Fibroblast of skin of back (primary cell): Measurements from ENCODE around the gene TBR1.

Experiments used
- DNase-seq: peaks from one replicate; pipeline ENCODE4 v3.0.0-alpha.2; 2013

The TBR1 gene

DNA sequence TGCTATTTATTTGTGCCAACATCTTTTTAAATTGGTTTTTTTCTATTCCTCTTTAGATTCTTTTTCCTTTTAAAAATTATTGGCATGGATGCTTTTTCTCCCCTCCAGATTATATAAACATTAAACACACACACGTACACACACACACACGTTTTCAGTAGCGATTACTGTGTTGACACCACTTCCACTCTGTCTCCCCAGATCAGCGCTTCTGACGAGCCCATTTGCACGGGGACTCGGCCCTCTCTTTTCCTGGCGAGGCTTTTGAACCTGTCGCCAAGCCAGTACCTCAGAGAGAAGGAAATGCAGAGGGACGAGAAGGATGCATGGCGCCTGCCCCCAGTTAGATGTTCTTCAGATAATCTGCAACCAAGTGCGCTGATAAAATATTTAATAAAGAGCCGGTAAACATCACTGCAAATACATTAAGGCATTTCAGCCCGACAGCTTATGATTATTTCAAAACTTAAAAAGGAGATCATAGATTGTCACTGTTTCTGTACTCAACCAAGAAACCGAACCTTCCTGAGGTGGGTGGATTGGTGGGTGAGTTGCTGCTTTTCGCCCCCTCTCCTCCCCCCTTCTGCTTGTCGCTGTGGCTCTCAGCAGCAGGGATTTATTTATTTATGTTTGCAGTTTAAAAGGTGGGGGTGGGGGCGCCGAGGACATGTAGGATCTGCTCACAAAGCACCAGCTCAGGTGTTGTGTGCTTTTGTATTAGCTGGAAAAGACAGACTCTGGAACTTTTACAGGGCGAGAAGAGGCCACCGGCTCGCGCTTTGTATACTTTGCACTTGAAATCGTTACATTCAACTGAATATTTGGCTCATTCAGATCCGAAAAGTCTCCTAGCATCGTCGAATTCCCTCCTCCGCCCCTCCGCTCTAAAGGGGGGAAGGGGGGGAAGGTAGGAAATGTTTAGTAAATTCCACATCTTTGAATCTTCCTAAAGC, 787 bp upstream of the TBR1 start:
- DNase-seq = no peak

DNA sequence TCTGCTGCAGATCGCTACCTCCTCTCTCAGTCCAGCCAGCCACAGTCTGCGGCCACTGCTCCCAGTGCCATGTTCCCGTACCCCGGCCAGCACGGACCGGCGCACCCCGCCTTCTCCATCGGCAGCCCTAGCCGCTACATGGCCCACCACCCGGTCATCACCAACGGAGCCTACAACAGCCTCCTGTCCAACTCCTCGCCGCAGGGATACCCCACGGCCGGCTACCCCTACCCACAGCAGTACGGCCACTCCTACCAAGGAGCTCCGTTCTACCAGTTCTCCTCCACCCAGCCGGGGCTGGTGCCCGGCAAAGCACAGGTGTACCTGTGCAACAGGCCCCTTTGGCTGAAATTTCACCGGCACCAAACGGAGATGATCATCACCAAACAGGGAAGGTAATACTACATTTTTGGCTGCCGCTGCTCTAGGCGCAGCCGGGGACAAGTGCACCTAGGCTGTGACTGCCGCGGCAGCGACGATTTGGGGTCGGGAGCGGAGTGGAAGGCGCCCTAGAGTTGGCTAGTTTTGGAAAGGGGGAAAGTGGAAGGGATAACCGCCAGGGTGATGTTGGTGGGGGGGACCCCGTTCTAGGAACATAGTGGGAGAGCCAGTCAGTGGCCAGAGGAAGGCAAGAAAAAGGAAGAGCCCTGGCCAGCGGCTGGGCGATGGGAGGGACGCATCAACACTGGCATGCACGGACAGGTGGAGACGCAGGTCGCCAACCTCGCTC, 776 bp downstream of the TBR1 start:
- no peak for DNase-seq

DNA sequence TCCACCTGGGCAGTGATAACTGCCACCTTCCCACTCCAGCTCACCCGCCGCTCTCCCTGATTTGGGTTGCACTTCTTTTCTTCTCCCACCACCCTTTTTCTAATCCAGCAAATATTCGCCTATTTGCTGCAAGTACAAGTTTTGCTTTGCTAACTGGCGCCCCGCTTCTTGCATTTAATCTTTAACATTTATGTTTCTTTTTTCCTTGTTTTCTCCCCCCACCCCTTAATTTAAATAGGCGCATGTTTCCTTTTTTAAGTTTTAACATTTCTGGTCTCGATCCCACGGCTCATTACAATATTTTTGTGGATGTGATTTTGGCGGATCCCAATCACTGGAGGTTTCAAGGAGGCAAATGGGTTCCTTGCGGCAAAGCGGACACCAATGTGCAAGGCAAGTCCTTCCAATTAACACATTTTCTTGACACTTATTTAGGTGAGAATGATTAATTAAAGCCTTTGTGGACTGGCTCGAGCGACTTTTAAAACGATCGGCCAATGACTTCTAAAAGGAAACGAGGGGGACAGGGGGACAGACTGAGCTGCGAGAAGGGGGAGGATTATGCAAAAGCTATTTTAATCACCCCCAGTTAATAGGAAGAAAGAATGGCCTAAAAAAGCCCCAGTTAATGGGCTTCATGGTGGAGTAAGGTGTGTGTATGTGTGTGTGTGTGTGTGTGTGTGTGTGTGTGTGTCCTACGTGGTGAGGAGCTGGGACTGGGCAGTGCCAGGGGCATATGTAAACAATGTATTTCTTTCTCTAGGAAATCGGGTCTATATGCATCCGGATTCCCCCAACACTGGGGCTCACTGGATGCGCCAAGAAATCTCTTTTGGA, 1.6 kb downstream of the TBR1 start:
- no peak for DNase-seq

DNA sequence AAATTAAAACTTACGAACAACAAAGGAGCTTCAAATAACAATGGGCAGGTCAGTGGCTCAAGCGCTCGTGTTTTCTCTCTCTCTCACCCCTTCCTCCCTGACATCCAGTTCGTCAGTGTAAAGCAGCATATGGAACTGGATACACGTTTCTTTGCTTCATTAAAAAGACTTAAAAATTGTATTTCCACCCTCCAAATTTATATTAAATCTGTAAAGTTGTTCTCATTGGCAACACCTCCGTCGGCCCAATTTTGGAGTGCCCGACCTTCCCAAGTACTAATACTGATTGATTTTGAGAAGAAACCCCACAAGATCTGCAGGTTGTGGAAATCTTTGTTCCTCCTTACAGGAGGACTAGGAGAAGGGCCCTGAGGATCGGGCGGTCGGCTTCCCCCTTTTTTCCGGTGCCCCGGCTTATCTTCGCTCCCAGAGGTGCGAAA, 2.2 kb downstream of the TBR1 start:
- DNase-seq = no peak

DNA sequence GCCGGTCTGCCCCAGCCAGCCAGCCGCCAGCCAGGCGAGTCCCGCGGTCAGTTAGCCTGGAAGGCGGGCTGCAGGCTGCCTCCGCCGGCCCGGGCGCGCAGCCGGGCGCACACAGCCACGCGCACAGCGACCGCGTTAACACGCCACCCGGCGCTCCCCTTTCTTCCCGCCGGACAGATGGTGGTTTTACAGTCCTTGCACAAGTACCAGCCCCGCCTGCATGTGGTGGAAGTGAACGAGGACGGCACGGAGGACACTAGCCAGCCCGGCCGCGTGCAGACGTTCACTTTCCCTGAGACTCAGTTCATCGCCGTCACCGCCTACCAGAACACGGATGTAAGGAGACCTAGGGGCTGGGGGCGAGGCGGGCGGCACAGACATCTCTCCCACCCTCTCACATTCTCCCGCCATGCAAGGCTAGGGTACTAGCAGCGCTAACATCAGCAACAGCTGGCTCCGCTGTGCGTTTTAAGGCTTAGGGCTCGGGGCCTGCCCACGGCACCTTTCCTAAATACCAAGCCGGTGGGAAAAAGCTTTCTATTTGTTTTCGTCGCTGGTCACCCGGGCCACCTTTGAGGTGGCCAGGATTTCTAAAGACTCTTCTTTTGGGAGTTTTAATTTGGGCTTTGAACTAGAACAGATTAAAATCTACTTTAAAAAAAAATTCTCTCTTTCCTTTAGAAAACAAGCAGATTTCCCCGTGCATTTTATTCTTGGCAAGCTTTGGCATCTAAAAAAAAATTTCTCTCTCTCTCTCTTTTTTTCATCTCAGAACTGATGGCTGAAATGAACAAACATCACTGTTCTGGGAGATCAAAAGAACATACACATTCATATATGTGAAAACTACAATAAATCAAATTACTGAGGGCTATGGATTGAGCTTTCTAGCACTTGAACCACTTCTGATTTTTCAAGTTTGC, 2.9 kb downstream of the TBR1 start:
- DNase-seq = peak; percentile 10

DNA sequence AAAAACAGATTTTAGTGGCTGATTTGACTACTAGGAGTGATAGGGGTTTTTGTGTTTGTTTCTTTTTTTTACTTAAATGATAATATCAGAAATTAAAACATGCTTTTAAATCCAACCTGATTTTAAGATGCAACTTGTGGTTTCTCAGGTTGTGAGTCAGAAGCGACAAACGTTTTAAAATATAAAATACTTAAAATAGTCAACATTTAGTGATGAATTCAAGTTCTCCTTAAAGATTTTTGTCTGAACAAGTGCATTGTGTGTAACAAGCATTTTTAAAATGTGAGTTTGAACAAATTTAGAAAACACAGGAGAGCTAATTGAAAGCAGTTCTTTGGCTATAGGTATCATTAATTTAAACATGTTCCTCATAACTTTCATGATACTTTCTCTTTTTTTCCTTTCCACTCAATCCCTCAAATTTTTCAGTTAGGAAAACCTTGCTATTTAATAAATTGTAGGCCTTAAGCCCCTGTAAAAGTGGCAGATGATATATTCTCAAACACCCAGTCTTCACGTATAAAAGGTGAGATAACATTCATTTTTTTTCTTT, 3.6 kb downstream of the TBR1 start:
- DNase-seq = no peak

DNA sequence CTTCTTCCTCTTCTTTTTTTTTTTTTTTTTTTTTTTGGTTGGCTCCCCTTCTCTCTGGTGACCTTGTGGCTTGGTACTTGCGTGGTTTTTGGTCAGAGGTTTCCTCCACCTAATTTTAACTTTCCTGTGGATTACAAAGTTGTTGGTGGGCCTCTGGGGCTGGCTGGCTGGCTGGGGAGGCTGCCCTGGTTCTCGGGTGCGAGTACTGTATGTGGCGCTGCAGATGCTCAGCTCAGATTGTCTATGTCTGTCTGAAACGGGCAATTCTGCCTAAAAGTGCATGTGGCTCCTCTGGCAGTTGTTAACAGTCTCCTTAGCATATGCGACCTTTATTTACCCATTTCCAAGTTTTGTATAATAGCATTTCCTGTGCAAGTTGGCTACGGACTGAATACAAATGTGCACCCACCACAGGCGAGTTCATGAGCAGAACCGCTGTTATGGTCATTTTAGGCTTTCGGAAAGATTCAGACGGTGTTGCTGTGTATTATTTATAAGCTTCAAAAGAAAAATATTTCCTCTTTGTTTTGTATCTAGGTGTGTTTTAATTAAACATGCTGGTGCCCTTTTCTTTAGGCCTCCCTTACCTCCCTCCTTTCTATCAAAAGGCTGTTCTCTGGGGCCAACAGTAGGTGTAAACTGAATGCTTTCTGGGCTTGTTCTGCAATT, 4.4 kb downstream of the TBR1 start:
- DNase-seq = no peak

DNA sequence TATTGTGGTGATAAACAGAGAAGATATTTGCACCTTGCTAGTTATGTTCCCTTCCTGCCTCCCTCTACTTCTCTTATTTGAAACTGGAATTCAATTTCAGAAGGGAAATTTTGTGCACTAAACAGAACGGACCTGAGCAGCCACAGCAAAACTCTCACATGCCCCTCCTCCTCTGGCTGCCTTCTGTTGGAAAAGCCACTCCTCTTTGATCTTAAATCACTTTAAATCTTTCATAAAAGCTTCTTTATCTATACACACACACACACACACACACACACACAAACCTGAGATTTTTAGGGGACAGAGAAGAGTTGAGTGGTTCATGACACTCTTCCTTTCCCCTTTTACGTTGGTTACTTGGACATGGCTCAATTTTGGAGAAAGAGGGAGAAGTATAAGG, 5.6 kb downstream of the TBR1 start:
- no peak for DNase-seq

DNA sequence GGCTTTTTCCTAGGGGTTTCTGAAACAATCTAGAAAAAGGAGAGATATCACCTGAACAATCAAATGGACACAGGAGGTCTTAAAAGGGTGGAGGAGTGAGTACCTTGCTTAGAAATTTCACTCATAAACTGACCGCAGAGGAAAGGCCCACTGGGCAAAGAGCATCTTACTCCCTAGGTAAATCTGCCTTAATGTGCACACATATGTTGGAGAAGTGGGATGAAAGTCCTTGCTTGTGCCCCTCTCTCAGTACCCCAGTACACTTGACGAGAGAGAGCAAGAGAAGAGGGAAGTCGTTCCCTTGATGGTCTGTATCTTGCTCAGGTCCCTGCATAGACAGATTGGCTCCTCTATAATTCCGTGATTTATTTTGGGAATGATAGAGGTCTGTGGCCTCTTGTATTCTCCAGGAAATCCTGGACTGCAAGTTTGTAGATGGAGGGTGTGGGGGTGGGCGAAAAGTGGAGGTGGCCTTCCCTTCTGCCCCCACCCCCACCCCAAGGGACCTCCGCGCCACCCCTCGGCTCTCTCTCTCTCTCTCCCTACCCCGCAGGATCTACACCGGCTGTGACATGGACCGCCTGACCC, 6.8 kb downstream of the TBR1 start:
- DNase-seq = no peak

DNA sequence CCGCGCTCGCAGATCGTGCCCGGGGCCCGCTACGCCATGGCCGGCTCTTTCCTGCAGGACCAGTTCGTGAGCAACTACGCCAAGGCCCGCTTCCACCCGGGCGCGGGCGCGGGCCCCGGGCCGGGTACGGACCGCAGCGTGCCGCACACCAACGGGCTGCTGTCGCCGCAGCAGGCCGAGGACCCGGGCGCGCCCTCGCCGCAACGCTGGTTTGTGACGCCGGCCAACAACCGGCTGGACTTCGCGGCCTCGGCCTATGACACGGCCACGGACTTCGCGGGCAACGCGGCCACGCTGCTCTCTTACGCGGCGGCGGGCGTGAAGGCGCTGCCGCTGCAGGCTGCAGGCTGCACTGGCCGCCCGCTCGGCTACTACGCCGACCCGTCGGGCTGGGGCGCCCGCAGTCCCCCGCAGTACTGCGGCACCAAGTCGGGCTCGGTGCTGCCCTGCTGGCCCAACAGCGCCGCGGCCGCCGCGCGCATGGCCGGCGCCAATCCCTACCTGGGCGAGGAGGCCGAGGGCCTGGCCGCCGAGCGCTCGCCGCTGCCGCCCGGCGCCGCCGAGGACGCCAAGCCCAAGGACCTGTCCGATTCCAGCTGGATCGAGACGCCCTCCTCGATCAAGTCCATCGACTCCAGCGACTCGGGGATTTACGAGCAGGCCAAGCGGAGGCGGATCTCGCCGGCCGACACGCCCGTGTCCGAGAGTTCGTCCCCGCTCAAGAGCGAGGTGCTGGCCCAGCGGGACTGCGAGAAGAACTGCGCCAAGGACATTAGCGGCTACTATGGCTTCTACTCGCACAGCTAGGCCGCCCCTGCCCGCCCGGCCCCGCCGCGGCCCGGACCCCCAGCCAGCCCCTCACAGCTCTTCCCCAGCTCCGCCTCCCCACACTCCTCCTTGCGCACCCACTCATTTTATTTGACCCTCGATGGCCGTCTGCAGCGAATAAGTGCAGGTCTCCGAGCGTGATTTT, 7.6 kb downstream of the TBR1 start:
- DNase-seq = peak; percentile 11

DNA sequence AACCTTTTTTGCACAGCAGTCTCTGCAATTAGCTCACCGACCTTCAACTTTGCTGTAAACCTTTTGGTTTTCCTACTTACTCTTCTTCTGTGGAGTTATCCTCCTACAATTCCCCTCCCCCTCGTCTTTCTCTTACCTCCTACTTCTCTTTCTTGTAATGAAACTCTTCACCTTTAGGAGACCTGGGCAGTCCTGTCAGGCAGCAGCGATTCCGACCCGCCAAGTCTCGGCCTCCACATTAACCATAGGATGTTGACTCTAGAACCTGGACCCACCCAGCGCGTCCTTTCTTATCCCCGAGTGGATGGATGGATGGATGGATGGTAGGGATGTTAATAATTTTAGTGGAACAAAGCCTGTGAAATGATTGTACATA, 8.3 kb downstream of the TBR1 start:
- no peak for DNase-seq

DNA sequence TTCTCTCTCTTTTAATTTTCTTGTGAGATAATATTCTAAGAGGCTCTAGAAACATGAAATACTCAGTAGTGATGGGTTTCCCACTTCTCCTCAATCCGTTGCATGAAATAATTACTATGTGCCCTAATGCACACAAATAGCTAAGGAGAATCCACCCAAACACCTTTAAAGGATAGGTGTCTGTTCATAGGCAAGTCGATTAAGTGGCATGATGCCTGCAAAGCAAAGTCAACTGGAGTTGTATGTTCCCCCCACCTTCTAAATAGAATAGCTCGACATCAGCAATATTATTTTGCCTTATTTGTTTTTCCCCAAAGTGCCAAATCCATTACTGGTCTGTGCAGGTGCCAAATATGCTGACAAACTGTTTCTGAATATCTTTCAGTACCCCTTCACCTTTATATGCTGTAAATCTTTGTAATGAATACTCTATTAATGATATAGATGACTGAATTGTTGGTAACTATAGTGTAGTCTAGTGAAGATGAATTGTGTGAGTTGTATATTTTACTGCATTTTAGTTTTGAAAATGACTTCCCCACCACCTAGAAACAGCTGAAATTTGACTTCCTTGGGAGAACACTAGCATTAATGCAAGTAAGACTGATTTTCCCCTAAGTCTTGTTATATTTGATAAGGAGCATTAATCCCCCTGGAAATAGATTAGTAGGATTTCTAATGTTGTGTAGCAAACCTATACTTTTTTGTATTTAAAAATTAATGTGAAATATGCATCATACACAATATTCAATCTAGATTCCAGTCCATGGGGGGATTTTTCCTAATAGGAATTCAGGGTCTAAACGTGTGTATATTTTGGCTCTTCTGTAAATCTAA, 9.0 kb downstream of the TBR1 start:
- DNase-seq = no peak

DNA sequence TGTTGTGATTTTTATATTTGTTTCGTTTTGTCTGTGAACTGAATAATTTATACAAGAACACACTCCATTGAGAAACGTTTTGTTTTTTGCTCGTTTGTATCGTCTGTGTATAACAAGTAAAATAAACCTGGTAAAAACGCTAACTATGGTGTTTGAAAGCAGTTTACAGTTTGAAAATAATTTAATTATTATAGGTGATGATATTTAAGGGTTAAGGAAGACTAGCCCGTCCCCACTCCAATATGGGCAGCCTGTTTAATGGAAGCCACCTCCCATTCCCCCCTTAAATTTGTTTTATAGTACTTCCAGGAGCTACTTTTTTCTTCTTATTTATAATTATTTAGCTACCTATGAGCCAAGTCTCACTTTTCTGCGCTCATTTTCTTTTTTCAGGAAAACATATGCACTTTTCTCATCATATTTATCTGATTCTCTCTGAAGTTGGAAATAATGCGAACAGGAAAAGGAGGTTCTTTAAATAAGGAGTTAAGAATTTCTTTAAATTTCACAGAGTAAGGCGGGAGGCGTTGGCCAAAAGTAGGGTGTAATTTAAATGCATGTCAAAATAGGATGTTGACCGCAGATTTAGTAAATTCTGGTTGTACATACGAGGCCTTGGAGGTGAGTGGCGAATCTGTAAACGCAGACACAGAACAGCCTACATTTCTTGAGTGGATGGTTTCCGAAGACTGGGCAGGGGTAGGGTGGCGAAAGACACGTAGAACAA, 9.8 kb downstream of the TBR1 start:
- no peak for DNase-seq

DNA sequence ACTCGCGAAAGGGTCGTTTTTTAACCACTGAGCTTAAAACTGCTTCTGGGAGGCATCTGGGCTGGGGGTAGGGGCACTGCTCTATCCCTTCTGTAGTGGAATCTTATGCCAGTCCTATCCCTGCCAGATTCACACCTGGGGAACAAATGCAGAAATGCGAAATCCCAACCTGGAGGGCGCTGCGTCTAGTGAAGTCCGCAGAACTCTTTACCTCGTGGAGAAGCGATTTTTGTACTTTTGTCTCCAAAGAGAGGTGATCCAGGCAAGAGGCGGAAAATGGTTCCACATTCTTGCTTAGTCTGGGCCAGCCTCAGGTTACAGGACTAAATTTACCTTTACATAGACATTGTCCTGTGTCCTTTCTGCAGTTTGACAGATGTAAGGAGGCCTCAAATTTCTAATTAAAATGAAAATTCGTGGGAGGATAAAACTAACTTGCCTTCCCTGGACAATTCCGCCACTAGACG, 10.4 kb downstream of the TBR1 start:
- DNase-seq = no peak

DNA sequence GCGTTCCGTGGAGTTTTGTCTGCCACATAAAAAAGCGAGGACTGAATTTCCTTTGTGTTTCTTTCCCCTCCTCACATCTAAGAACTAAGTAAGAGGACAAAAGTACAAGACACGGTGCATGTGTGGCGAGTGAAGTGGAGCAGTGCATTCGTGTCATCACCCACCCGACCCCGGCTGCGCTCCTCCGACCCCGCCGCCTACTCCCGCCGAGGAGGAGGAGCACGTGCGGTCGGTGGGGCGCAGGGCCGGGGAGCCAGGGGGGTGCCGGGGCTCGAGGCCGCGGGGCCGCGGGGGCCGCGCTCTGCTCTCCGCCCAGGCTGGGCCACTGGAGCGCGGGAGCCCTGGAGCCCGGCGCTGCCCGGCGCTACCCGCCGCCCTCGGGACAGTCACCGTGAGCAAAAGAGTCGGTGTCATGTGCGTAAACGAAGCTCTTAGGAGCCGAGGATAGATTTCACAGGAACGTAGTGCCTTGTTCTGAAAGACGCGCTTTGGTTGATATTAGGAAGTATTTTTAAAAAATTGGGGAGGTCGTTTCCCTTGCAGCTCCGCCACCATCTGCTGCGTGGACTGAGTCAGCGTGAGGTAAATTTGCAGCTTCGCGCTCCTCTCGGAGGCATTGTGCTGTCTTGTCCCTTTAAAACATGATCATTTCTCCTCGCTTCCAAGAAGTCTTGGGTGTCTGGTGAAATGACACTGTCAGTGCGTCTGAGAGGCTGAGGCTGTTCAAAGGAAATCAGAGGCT, 11.0 kb downstream of the TBR1 start:
- DNase-seq = peak; percentile 37
